T-cell (primary cell): ENCODE results near the gene TP53I11. TPM values are rescaled to one million over a fixed set of nuclear protein-coding genes. Genes with fewer than 3 reads are reported as not detected.

Source experiments
- ATAC-seq, 4 experiments: fragments of 200-7000 bp in 3 of 4; fragments of 150-1000 bp in 1 of 4; cut with Tn5 transposase; replicated peaks in 1 of 4; 1 replicate in 3 of 4; 2 replicates in 1 of 4; pipeline ENCODE4 v1.10.0; 2021; ENCODE audit warnings: moderate library complexity in 3 of 4, mild to moderate bottlenecking in 2 of 4, moderate number of reproducible peaks in 1 of 4
- CTCF ChIA-PET, 2 donors: fragments of 300-600 bp; sonication (Branson Sonifier 250); formaldehyde crosslinking; loops; one replicate each; lab custom pipeline; 2022; ENCODE audit warnings: antibody characterized with exemption in 2 of 2; lab: Charles Lee
- POLR2A ChIA-PET, 2 donors: fragments of 300-600 bp; sonication (Branson Sonifier 250); formaldehyde crosslinking; loops; one replicate each; lab custom pipeline; 2022; ENCODE audit warnings: antibody characterized with exemption in 2 of 2; lab: Charles Lee
- DNase-seq, 35 experiments: peaks; one replicate each; pipeline versions ENCODE4 v3.0.0 to v3.0.0-alpha.2; 2013 to 2023
- H3K27ac ChIP-seq: one replicate; pipeline ENCODE4 v1.5.1; 2013; ENCODE audit warnings: low read length
- H3K27me3 ChIP-seq, 2 experiments: replicated peaks in 1 of 2; 1 replicate in 1 of 2; 2 replicates in 1 of 2; pipeline versions ENCODE4 v1.6.1 to v1.7.0; 2013; ENCODE audit warnings: low read length in 1 of 2, mixed read lengths in 1 of 2; ENCODE audit not compliant: control insufficient read depth in 2 of 2, insufficient read depth in 2 of 2; ENCODE audit errors: extremely low read depth in 1 of 2
- H3K36me3 ChIP-seq, 2 donors: 1 replicate in 1 of 2; 2 replicates in 1 of 2; pipeline versions ENCODE4 v1.6.1 to v1.7.0; 2013; ENCODE audit warnings: low read length in 1 of 2; ENCODE audit not compliant: control insufficient read depth in 2 of 2, insufficient read depth in 1 of 2; ENCODE audit errors: extremely low read depth in 1 of 2
- H3K4me1 ChIP-seq, 2 experiments: 1 replicate in 1 of 2; 2 replicates in 1 of 2; pipeline versions ENCODE4 v1.6.1 to v1.7.0; 2013; ENCODE audit warnings: low read length in 2 of 2, mixed read lengths in 1 of 2; ENCODE audit not compliant: insufficient read depth in 2 of 2, control insufficient read depth in 1 of 2; ENCODE audit errors: extremely low read depth in 1 of 2
- H3K4me3 ChIP-seq, 2 donors: 1 replicate in 1 of 2; 2 replicates in 1 of 2; pipeline versions ENCODE4 v1.5.1 to v1.7.0; 2013; ENCODE audit warnings: mild to moderate bottlenecking in 2 of 2, low read length in 1 of 2, moderate library complexity in 1 of 2; ENCODE audit not compliant: control insufficient read depth in 1 of 2; ENCODE audit errors: extremely low read depth in 1 of 2
- H3K9me3 ChIP-seq: 2 replicates; pipeline ENCODE4 v1.7.0; 2013
- H3K27ac Mint-ChIP-seq, 2 donors: one replicate each; pipeline ENCODE4 v1.8.0; 2020 to 2021; ENCODE audit warnings: mild to moderate bottlenecking in 2 of 2, mixed read lengths in 2 of 2
- H3K27me3 Mint-ChIP-seq, 2 donors: one replicate each; pipeline ENCODE4 v1.8.0; 2021 to 2022; ENCODE audit warnings: mixed read lengths in 2 of 2
- H3K36me3 Mint-ChIP-seq: one replicate; pipeline ENCODE4 v1.8.0; 2021; ENCODE audit warnings: mixed read lengths
- H3K4me1 Mint-ChIP-seq, 3 donors: one replicate each; pipeline ENCODE4 v1.8.0; 2020 to 2022; ENCODE audit warnings: mixed read lengths in 3 of 3, mild to moderate bottlenecking in 1 of 3
- H3K4me3 Mint-ChIP-seq, 3 donors: one replicate each; pipeline ENCODE4 v1.8.0; 2020 to 2022; ENCODE audit warnings: mild to moderate bottlenecking in 3 of 3, mixed read lengths in 3 of 3, moderate library complexity in 3 of 3
- H3K9me3 Mint-ChIP-seq, 3 donors: one replicate each; pipeline ENCODE4 v1.8.0; 2020 to 2022; ENCODE audit warnings: mixed read lengths in 3 of 3
- whole genome bisulfite sequencing: methylation state at CpG from one replicate; pipeline ENCODE4 v1.1.5; 2013; ENCODE audit warnings: missing lambda C conversion rate; ENCODE audit not compliant: insufficient coverage; 5-methylcytosine and 5-hydroxymethylcytosine counted together
- total RNA-seq, 35 experiments: library from RNA in 6 of 35; stranded (reverse) in 6 of 35; fragments of 120-200 nt in 1 of 35; gene quantifications; one replicate each; pipeline versions ENCODE4 v1.2.1 to v1.2.4 and lab custom pipeline; 2013 to 2026

TP53I11 gene
- total RNA-seq, 5 donors from 2014 or later (not counting 1 experiment from before 2014, with no cell fraction given), result 6.6 to 27.0 (median 16.4) TPM

GRCh38 chr11:44943696-44944095 is 7.0 kb downstream of the TP53I11 start:
- no peaks in the 10 kb centered on the region for H3K27me3 Mint-ChIP-seq
- Histone ChIP-seq H3K36me3 (no peaks in the 10 kb centered on the region), H3K27ac (no peak overlapping the region), H3K27me3 (peaks cover 0 to 4% of the 10 kb centered on the region in 2 experiments), H3K9me3 (no peaks in the 10 kb centered on the region), H3K4me3 (no peak overlapping the region), H3K4me1 (peaks cover 2 to 20% of the 10 kb centered on the region in 2 experiments)
- peaks cover 13 to 48% (median 22%) of the 10 kb centered on the region in 3 donors for H3K4me1 Mint-ChIP-seq
- ATAC-seq (no peak), DNase-seq (no peak)
- H3K9me3 Mint-ChIP-seq, result no peaks in the 10 kb centered on the region
- no peak overlapping the region for H3K4me3 Mint-ChIP-seq
- peak overlapping the region in 1 of 2 donors; percentile 81 for H3K27ac Mint-ChIP-seq
- H3K36me3 Mint-ChIP-seq, result no peaks in the 10 kb centered on the region
- 74% methylated on average over 7 of the region's 7 CpGs for WGBS
- POLR2A ChIA-PET, result no interaction called here
- CTCF ChIA-PET, result interaction anchor here in 1 of 2 donors (2.4 kb wide), 1 partner anchor 8 kb away, joined by 5 read pairs; no protein-coding TSS in a partner anchor

DNA sequence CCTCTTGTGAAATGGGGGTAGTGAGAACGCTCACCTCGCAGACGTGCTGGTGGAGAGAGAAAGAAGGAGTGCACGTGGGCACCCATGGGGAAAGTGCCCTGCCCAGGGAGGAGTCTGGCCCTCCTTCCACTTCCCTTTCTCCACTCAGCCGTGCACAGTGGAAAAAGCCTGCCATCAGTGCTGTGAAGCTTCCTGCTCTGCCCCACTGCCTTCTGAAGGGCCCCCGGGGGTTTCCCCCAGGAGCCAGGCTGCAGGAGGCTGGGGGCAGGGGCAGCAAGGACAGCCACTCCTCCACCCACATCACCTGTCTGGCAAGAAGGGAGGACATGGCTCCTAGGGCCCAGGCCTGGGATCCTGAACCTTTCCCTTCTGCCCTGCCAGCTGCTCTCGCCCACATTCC is 7.6 kb downstream of the TP53I11 start:
- ChIA-PET CTCF (no interaction called here), POLR2A (no interaction called here)
- peak in 2 of 4 experiments; percentile 22 to 59 for ATAC-seq
- H3K36me3 Mint-ChIP-seq, result no peaks in the 10 kb centered on the region
- peak in 2 of 35 experiments; percentile 10 to 33 for DNase-seq
- H3K9me3 ChIP-seq, result no peaks in the 10 kb centered on the region
- peak overlapping the region in 1 of 3 donors; percentile 32 for H3K4me3 Mint-ChIP-seq
- H3K9me3 Mint-ChIP-seq, result no peaks in the 10 kb centered on the region
- WGBS, result 34% methylated on average over 4 of the region's 7 CpGs
- H3K27ac Mint-ChIP-seq, result peak overlapping the region in 1 of 2 donors; percentile 81
- peaks cover 0 to 4% of the 10 kb centered on the region in 2 experiments for H3K27me3 ChIP-seq
- no peak overlapping the region for H3K27ac ChIP-seq
- no peaks in the 10 kb centered on the region for H3K27me3 Mint-ChIP-seq
- no peak overlapping the region for H3K4me3 ChIP-seq
- H3K36me3 ChIP-seq, result no peaks in the 10 kb centered on the region
- peaks cover 13 to 45% (median 22%) of the 10 kb centered on the region in 3 donors for H3K4me1 Mint-ChIP-seq
- H3K4me1 ChIP-seq, result peaks cover 2 to 18% of the 10 kb centered on the region in 2 experiments

DNA sequence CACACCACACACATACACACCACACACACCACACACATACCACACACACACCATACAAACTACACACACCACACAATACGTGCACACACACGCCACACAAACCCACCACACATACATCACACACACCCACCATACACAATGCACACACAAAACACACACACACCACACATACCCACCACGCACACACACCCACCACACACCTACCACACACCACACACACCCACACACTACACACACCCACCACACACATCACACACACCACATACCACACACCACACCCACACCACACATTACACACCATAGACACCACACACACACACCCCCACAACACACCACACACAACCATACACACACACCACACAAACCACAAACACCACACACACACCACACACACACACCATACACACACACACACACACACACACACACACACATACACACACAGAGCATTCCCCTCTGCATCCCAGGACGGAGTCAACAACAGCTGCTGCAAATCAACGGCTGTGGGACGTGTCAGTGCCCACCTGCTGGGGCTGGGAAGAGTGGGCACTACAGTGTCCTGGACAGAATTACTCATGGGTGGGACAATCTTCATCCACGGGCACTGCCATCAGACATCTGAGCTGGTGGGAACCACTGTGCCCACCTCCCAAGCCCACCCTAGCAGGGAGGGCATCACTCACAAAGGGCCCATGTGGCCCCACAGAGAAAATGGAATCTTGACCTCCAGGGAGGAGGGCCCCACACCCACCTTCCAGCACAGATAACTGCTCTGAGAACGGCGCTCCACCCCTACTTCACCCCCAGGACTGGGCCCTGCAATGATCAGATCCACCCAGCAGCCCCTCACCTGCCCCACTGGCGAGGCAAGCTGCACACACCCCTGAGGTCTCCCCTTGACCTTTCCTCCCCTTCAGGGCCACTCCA is 8.4 kb downstream of the TP53I11 start:
- no peak overlapping the region for H3K4me3 ChIP-seq
- H3K9me3 ChIP-seq, result no peaks in the 10 kb centered on the region
- Mint-ChIP-seq H3K36me3 (no peaks in the 10 kb centered on the region), H3K27me3 (no peaks in the 10 kb centered on the region), H3K9me3 (no peaks in the 10 kb centered on the region), H3K4me3 (peak overlapping the region in 2 of 3 donors; percentile 29 to 32), H3K27ac (peak overlapping the region in 1 of 2 donors; percentile 15), H3K4me1 (peaks cover 13 to 43% (median 22%) of the 10 kb centered on the region in 3 donors)
- 87% methylated on average over 7 of the region's 10 CpGs for WGBS
- H3K27me3 ChIP-seq, result peaks cover 0 to 4% of the 10 kb centered on the region in 2 experiments
- CTCF ChIA-PET, result interaction anchor here in 1 of 2 donors (0.9 to 1.7 kb wide), 2 partner anchors 161 to 163 kb away, joined by 5 to 7 read pairs; no protein-coding TSS in a partner anchor
- no peaks in the 10 kb centered on the region for H3K36me3 ChIP-seq
- no peak for ATAC-seq
- peaks cover 2 to 18% of the 10 kb centered on the region in 2 experiments for H3K4me1 ChIP-seq
- DNase-seq, result no peak
- no peak overlapping the region for H3K27ac ChIP-seq
- POLR2A ChIA-PET, result interaction anchor here in 1 of 2 donors (0.5 kb wide), 1 partner anchor 421 kb away, joined by 3 read pairs; no protein-coding TSS in a partner anchor

GRCh38 chr11:44941259-44942021 is 9.2 kb downstream of the TP53I11 start:
- H3K9me3 ChIP-seq, result no peaks in the 10 kb centered on the region
- Mint-ChIP-seq H3K36me3 (no peaks in the 10 kb centered on the region), H3K9me3 (no peaks in the 10 kb centered on the region), H3K27ac (no peak overlapping the region), H3K27me3 (no peaks in the 10 kb centered on the region), H3K4me1 (peaks cover 13 to 43% (median 22%) of the 10 kb centered on the region in 3 donors), H3K4me3 (no peak overlapping the region)
- peaks cover 2 to 22% of the 10 kb centered on the region in 2 experiments for H3K4me1 ChIP-seq
- ChIA-PET POLR2A (no interaction called here), CTCF (interaction anchor here (0.8 to 1.9 kb wide), 7 partner anchors 9 to 164 kb away, joined by 3 to 12 read pairs (median 4); partner anchors contain the start of gene TP53I11 (in 1 of the 2))
- no peak for DNase-seq
- 86% methylated on average over 10 of the region's 12 CpGs for WGBS
- no peaks in the 10 kb centered on the region for H3K36me3 ChIP-seq
- no peak for ATAC-seq
- no peak overlapping the region for H3K4me3 ChIP-seq
- no peak overlapping the region for H3K27ac ChIP-seq
- peaks cover 0 to 4% of the 10 kb centered on the region in 2 experiments for H3K27me3 ChIP-seq

GRCh38 chr11:44940835-44941234 is 9.8 kb downstream of the TP53I11 start:
- 92% methylated on average over 8 of the region's 9 CpGs for WGBS
- Mint-ChIP-seq H3K4me3 (no peak overlapping the region), H3K27ac (no peak overlapping the region), H3K4me1 (peaks cover 13 to 46% (median 22%) of the 10 kb centered on the region in 3 donors), H3K9me3 (no peaks in the 10 kb centered on the region), H3K27me3 (no peaks in the 10 kb centered on the region), H3K36me3 (no peaks in the 10 kb centered on the region)
- Histone ChIP-seq H3K4me3 (no peak overlapping the region), H3K27ac (no peak overlapping the region), H3K4me1 (peaks cover 2 to 25% of the 10 kb centered on the region in 2 experiments), H3K9me3 (no peaks in the 10 kb centered on the region), H3K27me3 (peaks cover 0 to 4% of the 10 kb centered on the region in 2 experiments), H3K36me3 (no peaks in the 10 kb centered on the region)
- no peak for DNase-seq
- ChIA-PET CTCF (interaction anchor here (0.6 to 1.9 kb wide), 9 partner anchors 8 to 173 kb away, joined by 3 to 12 read pairs (median 4); partner anchors contain the start of gene TP53I11 (in 1 of the 2)), POLR2A (no interaction called here)
- ATAC-seq, result no peak
